AG04449 (cell line): ENCODE measurements around the gene USP8.
"Not testable (repeated sequence)": the region's sequence is repeated elsewhere in the genome, so short reads cannot be mapped to it uniquely, and the experiment has no call there.

Source experiments
- CTCF ChIA-PET: fragments of 350-600 bp; formaldehyde crosslinking; extraction: SDS; loops from one replicate; lab custom pipeline; 2021; ENCODE audit warnings: antibody characterized with exemption; lab: Yijun Ruan, JAX
- POLR2A ChIA-PET: fragments of 400-600, 350-600 bp; formaldehyde crosslinking; extraction: SDS; loops from one replicate; lab custom pipeline; 2020; ENCODE audit warnings: antibody characterized with exemption, inconsistent platforms; lab: Yijun Ruan, JAX
- DNase-seq: peaks from one replicate; pipeline ENCODE4 v3.0.0-alpha.2; 2010; ENCODE audit warnings: low read depth, low spot score
- H3K4me3 ChIP-seq: 2 replicates; pipeline ENCODE4 v1.5.1; 2011; ENCODE audit warnings: low read depth, mild to moderate bottlenecking, control low read depth, low read length
- CTCF ChIP-seq: IDR thresholded peaks from one replicate; pipeline ENCODE4 v1.5.1; 2011; ENCODE audit warnings: mild to moderate bottlenecking, moderate library complexity, low read length, control low read depth, inconsistent platforms; ENCODE audit not compliant: insufficient read depth; ENCODE audit errors: missing control alignments

Gene USP8

DNA sequence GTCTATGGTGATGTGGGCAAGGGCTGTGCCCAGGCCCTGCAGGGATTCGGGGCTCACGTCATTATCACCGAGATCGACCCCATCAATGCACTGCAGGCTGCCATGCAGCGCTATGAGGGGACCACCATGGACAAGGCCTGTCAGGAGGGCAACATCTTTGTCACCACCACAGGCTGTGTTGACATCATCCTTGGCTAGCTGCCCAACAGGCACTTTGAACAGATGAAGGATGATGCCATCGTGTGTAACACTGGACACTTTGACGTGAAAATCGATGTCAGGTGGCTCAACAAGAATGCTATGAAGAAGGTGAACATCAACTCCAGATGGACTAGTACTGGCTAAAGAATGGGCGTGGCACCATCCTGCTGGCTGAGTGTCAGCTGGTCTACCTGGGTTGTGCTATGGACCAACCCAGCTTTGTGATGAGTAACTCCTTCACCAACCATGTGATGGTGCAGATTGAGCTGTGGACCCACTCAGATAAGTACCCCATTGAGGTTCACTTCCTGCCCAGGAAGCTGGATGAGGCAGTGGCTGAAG, 6.1 kb upstream of the USP8 start:
- POLR2A ChIA-PET = no interaction called here
- H3K4me3 ChIP-seq = no peak overlapping the region
- CTCF ChIA-PET = no interaction called here
- TF ChIP-seq CTCF = no peak
- DNase-seq = no peak

GRCh38 chr15:50425219-50425618, 1.0 kb downstream of the USP8 start:
- peak overlapping the region; percentile 88 for H3K4me3 ChIP-seq
- CTCF ChIA-PET = no interaction called here

DNA sequence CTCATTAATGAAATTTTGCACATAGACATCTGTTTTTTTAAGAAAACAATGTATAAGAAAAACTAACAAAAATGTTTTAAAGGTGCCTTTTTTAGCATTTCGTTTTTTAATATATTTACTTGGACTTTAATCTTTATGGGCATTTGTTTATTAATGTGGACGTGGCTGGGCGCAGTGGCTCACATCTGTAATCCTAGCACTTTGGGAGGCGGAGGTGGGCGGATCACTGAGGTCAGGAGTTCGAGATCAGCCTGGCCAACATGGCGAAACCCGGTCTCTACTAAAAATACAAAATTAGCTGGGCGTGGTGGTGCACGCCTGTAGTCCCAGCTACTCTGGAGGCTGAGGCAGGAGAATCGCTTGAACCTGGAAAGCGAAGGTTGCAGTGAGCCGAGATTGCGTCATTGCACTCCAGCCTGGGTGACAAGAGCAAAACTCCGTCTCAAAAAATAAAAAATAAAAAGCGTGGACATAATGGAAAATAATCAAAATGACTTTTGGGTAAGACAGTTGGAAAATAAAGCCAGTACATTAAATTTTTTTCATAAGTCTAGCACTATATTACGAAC, 1.6 kb downstream of the USP8 start:
- DNase-seq, CTCF ChIA-PET, POLR2A ChIA-PET: not testable (repeated sequence)
- peak overlapping the region; percentile 88 for H3K4me3 ChIP-seq

More at GRCh38 chr15:50425219-50425618, 1.0 kb downstream of the USP8 start:
- POLR2A ChIA-PET = interaction anchor here (0.5 to 1.5 kb wide), 3 partner anchors 16 to 70 kb away, joined by 3 to 7 read pairs (median 4); partner anchors contain the start of gene GABPB1
- no peak for TF ChIP-seq CTCF
- DNase-seq = no peak

GRCh38 chr15:50426428-50426827, 2.2 kb downstream of the USP8 start:
- POLR2A ChIA-PET = interaction anchor here (0.6 kb wide), 1 partner anchor 34 kb away, joined by 3 read pairs; no protein-coding TSS in a partner anchor
- CTCF ChIA-PET = no interaction called here
- DNase-seq = no peak
- no peak overlapping the region for H3K4me3 ChIP-seq
- no peak for TF ChIP-seq CTCF

DNA sequence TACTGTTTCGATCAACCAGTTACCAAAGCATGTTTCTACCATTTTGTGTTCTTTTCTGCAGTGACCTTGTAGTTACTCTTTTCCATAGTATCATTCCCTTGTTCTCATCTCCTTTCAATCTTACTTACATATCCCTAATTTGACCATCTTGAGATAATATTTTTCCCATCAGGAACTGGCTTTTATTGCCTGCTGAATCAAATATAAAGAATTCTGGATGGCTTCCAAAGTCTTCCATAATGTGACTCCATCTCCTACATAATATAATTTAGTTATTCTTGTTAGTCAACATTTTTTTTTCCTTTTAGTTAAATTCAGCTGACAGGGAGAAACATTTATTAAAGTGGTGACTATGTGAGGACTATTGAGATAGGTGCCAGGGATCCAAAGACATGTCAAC, 7.0 kb downstream of the USP8 start:
- ChIA-PET CTCF (no interaction called here), POLR2A (no interaction called here)
- H3K4me3 ChIP-seq = no peak overlapping the region
- peak; percentile 7 for DNase-seq
- no peak for TF ChIP-seq CTCF

DNA sequence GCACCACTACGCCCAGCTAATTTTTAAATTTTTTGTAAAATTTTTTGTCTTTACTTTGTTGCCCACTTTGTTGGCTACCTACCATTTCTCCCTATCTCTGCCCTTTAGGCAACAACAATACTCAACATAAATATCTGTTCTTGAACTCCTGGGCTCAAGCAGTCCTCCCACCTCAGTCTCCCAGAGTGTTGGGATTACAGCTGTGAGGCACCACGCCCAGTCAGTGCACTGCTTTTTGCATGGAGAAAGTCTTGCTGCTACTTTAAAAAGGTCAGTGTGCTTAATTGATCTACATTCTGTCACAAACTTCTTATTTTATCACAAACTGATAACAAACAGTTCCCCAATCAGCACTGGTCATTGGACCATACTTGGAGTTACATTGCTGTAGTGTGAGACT, 8.0 kb downstream of the USP8 start:
- POLR2A ChIA-PET = no interaction called here
- CTCF ChIA-PET = no interaction called here
- no peak overlapping the region for H3K4me3 ChIP-seq
- TF ChIP-seq CTCF = no peak
- no peak for DNase-seq

DNA sequence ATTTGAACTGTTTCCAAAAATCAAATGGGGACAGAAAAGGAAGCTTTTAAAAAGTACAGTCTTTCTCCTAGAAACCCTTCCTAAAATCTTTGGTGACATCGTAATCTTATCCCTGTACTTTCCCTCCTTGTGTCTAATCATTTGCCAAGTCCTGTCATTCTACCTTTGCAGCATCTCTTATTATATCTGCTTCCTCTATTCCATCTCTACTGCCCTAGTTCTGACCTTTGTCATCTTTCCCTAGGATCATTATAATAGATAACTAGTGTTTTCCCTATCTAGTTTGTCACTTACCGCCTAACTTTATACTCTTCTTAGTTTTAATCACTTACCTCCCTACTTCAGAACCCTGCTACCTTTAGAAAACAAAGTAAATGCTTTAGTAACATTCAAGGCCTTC, 11.6 kb downstream of the USP8 start:
- ChIA-PET CTCF (no interaction called here), POLR2A (no interaction called here)
- H3K4me3 ChIP-seq = no peak overlapping the region
- no peak for TF ChIP-seq CTCF
- DNase-seq = no peak
